ENCODE results near the gene TUBG1. TPM values are rescaled to one million over a fixed set of nuclear protein-coding genes. Genes with fewer than 3 reads are reported as not detected.
A peak's percentile ranks its signal among the peaks of the same experiment; 100 is the strongest.

Gene TUBG1
- polyA plus RNA-seq, 2 of the 4 experiments (the other 2 are of a cell fraction) = 73.3 to 156 TPM

DNA sequence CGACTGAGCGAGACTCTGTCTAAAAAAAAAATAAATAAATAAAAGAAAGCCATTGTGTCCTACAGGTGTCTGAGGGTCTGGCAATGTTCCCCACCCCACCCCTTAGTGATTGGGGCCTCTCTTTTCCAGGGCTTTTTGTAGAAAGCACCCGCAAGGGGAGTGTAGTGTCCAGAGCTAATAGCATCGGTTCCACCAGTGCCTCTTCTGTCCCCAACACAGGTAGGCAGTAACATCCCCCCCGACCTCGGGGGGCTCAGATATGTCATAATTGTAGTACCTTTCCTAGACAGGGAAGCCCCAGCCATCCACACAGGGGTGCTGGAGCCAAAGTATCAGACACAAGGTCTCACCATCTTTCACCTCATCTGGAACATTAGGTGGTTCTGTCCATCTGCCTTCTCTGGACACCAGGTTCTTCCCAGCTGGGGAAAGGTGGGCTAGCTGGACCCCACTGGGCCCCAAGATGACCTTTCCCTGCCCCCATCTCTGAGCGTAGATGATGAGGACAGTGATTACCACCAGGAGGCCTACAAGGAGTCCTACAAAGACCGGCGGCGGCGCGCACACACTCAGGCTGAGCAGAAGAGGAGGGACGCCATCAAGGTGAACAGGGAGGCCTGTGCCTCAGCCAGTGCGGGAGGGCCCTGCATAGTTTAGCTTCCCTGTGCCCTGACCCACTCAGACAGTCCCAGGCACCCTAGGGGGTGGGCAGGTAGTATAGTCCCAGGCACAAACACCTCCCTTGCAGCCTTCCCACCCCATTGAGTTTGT, 41.0 kb upstream of the TUBG1 start (continued):
- TF ChIP-seq, protein P1, sequence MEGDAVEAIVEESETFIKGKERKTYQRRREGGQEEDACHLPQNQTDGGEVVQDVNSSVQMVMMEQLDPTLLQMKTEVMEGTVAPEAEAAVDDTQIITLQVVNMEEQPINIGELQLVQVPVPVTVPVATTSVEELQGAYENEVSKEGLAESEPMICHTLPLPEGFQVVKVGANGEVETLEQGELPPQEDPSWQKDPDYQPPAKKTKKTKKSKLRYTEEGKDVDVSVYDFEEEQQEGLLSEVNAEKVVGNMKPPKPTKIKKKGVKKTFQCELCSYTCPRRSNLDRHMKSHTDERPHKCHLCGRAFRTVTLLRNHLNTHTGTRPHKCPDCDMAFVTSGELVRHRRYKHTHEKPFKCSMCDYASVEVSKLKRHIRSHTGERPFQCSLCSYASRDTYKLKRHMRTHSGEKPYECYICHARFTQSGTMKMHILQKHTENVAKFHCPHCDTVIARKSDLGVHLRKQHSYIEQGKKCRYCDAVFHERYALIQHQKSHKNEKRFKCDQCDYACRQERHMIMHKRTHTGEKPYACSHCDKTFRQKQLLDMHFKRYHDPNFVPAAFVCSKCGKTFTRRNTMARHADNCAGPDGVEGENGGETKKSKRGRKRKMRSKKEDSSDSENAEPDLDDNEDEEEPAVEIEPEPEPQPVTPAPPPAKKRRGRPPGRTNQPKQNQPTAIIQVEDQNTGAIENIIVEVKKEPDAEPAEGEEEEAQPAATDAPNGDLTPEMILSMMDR (IDR thresholded peaks at IDR 0.05) = no peak
- TF ChIP-seq CBX8 (IDR thresholded peaks at IDR 0.05) = no peak
- no peak for TF ChIP-seq ZSCAN20 (CRISPR knock-in tag; IDR thresholded peaks at IDR 0.05)
- TF ChIP-seq, protein P2, sequence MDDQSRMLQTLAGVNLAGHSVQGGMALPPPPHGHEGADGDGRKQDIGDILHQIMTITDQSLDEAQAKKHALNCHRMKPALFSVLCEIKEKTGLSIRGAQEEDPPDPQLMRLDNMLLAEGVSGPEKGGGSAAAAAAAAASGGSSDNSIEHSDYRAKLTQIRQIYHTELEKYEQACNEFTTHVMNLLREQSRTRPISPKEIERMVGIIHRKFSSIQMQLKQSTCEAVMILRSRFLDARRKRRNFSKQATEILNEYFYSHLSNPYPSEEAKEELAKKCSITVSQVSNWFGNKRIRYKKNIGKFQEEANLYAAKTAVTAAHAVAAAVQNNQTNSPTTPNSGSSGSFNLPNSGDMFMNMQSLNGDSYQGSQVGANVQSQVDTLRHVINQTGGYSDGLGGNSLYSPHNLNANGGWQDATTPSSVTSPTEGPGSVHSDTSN (IDR thresholded peaks at IDR 0.05) = no peak

DNA sequence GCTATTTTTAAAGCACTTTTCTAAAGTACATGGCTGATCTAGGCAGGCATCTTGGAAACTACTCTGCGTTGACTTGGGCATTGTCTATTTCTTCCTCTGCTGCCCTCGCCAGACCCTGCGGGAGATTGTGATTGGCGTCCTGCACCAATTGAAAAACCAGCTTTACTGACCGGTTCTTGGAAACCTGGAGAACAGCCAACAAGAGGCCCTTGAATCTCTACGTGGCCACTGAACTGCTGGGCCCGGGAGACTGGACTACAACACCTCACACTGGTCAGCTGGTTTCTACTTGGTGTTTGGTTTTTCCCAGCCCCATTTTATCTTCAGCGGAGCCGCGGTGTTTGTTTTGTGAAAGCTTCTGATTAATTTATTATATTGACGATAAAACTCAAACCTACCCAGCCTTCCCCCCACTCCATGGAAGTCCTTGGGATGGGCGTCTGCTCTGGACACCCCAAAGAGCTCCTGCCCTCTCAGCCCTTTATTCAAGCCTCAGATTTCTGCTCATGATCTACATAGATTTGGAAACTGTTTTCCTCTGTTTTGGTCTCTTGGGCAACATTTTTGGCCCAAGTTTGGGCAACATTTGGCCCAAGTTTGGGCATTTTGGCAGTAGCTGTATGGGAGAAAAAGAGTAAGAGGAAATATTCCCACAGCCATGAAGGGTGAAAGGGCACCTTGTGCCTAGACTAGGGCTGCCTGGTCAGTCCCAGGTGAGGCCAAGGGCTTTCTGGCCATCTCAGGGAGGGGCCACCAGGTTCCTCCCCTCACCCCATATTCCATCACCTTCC, 37.9 kb upstream of the TUBG1 start:
- Histone ChIP-seq H3K4me2 (no peak overlapping the region), H3K27ac (no peak overlapping the region), H3K4me3 (no peak overlapping the region), H3K4me1 (peaks cover 21% of the 10 kb centered on the region), H3K9me3 (no peaks in the 10 kb centered on the region)
- no peak for DNase-seq (ENCODE audit: low read depth in 1 of 2, low spot score in 1 of 2)
- TF ChIP-seq FOSL2 (IDR thresholded peaks at IDR 0.05) (no peak), FOSL2 (CRISPR knock-in tag; IDR thresholded peaks at IDR 0.05) (no peak), BHLHE40 (IDR thresholded peaks at IDR 0.05; ENCODE audit: low read depth, low read length) (no peak)
- 88% methylated on average over 12 of the region's 12 CpGs for WGBS (ENCODE audit: missing lambda C conversion rate)
- CTCF ChIA-PET = interaction anchor here (0.8 to 4.4 kb wide), 7 partner anchors 9 to 239 kb away, joined by 3 to 21 read pairs (median 3); no protein-coding TSS in a partner anchor
- no peak for FAIRE-seq
- POLR2A ChIA-PET = no interaction called here
- ATAC-seq = no peak

DNA sequence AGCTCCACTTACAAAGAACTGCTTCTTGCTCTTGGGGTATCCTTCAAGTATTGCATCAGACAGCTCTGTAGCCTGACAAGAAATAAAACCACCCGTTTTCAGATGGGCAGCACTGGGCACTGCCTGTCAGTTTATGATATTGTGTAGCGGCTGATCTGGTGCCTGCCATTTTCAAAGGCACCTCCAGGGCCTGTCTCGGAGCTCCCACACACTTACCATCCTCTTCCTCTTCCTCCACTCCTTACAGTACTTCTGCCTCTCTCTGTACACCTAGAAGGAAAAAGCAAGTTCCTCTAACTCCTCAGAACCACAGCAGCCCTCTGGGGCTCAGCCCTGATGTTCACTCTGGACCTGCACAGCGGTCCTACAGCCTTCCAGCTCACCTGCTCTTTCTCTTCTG, 36.4 kb upstream of the TUBG1 start:
- TF ChIP-seq ZFP36 (IDR thresholded peaks at IDR 0.05; ENCODE audit: borderline replicate concordance, partially characterized antibody) (no peak), MAFK (IDR thresholded peaks at IDR 0.05; ENCODE audit: partially characterized antibody) (no peak), EP300 (IDR thresholded peaks at IDR 0.05) (no peak)
- TF ChIP-seq, protein P3, sequence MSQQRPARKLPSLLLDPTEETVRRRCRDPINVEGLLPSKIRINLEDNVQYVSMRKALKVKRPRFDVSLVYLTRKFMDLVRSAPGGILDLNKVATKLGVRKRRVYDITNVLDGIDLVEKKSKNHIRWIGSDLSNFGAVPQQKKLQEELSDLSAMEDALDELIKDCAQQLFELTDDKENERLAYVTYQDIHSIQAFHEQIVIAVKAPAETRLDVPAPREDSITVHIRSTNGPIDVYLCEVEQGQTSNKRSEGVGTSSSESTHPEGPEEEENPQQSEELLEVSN (IDR thresholded peaks at IDR 0.05; ENCODE audit: borderline replicate concordance, low read depth) = no peak
- ChIA-PET POLR2A (no interaction called here), CTCF (interaction anchor here (1.0 to 15.8 kb wide), 7 partner anchors 9 to 270 kb away, joined by 3 to 394 read pairs (median 4); partner anchors contain the start of genes CCR10 and PLEKHH3)
- Histone ChIP-seq H3K9me3 (no peaks in the 10 kb centered on the region), H3K4me1 (peaks cover 20% of the 10 kb centered on the region), H3K4me2 (no peak overlapping the region), H3K4me3 (no peak overlapping the region), H3K27ac (peak overlapping the region in 1 of 2 experiments; percentile 13; a peak in 2 of 6 replicates)
- DNase-seq (ENCODE audit: low read depth in 1 of 2, low spot score in 1 of 2) (no peak), FAIRE-seq (no peak), ATAC-seq (no peak)
- 78% methylated on average over 4 of the region's 4 CpGs for WGBS (ENCODE audit: missing lambda C conversion rate)

DNA sequence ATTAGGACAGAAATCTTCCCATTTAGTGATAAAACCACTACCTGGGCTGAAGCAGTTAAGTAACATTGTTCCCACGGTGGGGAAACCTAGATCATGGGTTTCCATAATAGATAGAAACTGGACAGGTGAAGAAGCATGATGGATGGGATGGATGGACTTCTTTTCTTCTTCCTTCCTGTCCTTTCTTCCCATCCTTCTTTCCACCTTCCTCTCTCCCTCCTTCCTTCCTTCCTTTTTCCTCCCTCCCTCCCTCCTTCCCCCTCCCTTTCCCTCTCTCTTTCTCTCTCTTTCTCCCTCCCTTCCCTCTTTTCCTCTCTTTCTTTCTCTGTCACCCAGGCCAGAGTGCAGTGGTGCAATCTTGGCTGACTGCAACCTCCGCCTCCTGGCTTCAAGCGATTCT, 35.0 kb upstream of the TUBG1 start:
- TF ChIP-seq TFCP2L1 (CRISPR knock-in tag; IDR thresholded peaks at IDR 0.05) (no peak), POLR2A (IDR thresholded peaks at IDR 0.05; ENCODE audit: low read length) (no peak), SMC3 (IDR thresholded peaks at IDR 0.05) (no peak), RARB (CRISPR knock-in tag; IDR thresholded peaks at IDR 0.05) (no peak), ZSCAN20 (CRISPR knock-in tag; IDR thresholded peaks at IDR 0.05) (no peak)
- TF ChIP-seq, protein P2 (IDR thresholded peaks at IDR 0.05) = no peak
- TF ChIP-seq, protein P4, sequence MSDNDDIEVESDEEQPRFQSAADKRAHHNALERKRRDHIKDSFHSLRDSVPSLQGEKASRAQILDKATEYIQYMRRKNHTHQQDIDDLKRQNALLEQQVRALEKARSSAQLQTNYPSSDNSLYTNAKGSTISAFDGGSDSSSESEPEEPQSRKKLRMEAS (IDR thresholded peaks at IDR 0.05) = no peak
- TF ChIP-seq, protein P5, sequence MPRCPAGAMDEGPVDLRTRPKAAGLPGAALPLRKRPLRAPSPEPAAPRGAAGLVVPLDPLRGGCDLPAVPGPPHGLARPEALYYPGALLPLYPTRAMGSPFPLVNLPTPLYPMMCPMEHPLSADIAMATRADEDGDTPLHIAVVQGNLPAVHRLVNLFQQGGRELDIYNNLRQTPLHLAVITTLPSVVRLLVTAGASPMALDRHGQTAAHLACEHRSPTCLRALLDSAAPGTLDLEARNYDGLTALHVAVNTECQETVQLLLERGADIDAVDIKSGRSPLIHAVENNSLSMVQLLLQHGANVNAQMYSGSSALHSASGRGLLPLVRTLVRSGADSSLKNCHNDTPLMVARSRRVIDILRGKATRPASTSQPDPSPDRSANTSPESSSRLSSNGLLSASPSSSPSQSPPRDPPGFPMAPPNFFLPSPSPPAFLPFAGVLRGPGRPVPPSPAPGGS (IDR thresholded peaks at IDR 0.05) = no peak
- Histone ChIP-seq H3K4me3 (no peak overlapping the region), H3K27ac (no peak overlapping the region), H3K4me1 (peaks cover 20% of the 10 kb centered on the region; the same call in 2 of the 3 replicates), H3K9me3 (no peaks in the 10 kb centered on the region), H3K4me2 (no peak overlapping the region)
- WGBS (ENCODE audit: missing lambda C conversion rate) = 77% methylated on average over 3 of the region's 3 CpGs
- CTCF ChIA-PET = interaction anchor here (0.6 to 15.8 kb wide), 6 partner anchors 16 to 528 kb away, joined by 3 to 394 read pairs (median 3); partner anchors contain the start of genes AOC2, CCR10, PLEKHH3 and RETREG3
- DNase-seq (ENCODE audit: low read depth in 1 of 2, low spot score in 1 of 2) (no peak), ATAC-seq (no peak), FAIRE-seq (no peak)
- POLR2A ChIA-PET = interaction anchor here (0.5 kb wide), 1 partner anchor 613 kb away, joined by 3 read pairs; no protein-coding TSS in a partner anchor

Measured in A549 (cell line).